Memory B cell (primary cell): ENCODE results near the gene CUX1.

Experiments
- ATAC-seq: fragments of 150-1000 bp; cut with Tn5 transposase; 2 replicates; pipeline ENCODE4 v1.10.0; 2021; ENCODE audit warnings: low read depth, mild to moderate bottlenecking, moderate library complexity
- DNase-seq, 2 donors: peaks; one replicate each; pipeline ENCODE4 v3.0.0; 2022; ENCODE audit warnings: low spot score in 2 of 2
- H3K27ac Mint-ChIP-seq: one replicate; pipeline ENCODE4 v1.8.0; 2022; ENCODE audit warnings: mild to moderate bottlenecking, moderate library complexity, mixed read lengths
- H3K27me3 Mint-ChIP-seq: one replicate; pipeline ENCODE4 v1.8.0; 2022; ENCODE audit warnings: mixed read lengths
- H3K36me3 Mint-ChIP-seq: one replicate; pipeline ENCODE4 v1.8.0; 2022; ENCODE audit warnings: mild to moderate bottlenecking, mixed read lengths
- H3K4me1 Mint-ChIP-seq: one replicate; pipeline ENCODE4 v1.8.0; 2022; ENCODE audit warnings: mixed read lengths
- H3K4me3 Mint-ChIP-seq: one replicate; pipeline ENCODE4 v1.8.0; 2022; ENCODE audit warnings: mild to moderate bottlenecking, moderate library complexity, mixed read lengths
- H3K9me3 Mint-ChIP-seq: one replicate; pipeline ENCODE4 v1.8.0; 2022; ENCODE audit warnings: mixed read lengths

Gene CUX1

DNA sequence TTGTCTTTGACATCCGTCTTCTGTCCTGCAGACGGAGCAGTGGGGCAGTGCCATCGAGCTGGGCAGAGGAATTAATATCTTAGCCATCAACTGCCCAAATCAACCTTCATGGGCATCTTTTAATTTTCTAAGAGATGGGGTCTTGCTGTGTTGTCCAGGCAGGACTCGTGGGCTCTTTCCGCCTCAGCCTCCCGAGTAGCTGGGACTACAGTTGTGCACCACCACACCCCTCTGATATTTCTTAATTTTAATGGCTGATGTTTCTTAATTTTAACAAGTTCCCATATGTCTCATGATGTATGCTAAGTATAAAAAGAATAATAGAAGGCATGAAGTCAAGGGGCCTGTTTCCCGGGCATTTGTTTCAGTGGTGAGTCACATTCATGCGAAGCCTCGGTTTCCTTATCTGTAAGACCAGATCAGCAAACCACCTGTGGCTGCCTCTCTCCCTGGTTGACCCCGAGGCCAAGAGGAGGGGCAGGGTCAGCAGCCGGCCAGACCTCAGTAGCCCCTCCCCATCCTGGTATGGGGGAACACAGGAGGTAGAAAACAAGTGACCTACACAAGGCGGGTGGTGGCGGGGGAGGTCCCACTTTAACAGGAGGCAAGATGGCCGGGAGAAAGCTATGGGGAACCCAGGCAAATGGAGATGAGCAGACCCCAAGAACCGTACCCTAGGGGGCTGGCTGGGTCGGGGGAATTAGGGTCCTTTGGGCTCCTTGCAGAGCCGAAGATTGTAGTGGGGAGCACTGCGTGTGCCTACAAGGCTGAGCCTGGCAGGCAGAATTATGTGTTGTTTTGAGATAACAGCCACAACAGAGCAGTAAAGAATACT is 85.5 kb downstream of the CUX1 start:
- ATAC-seq, result no peak
- no peak for DNase-seq
- Mint-ChIP-seq H3K4me1 (peaks cover 18% of the 10 kb centered on the region), H3K36me3 (peaks cover 2% of the 10 kb centered on the region), H3K27ac (peak overlapping the region; percentile 11), H3K27me3 (no peaks in the 10 kb centered on the region), H3K4me3 (no peak overlapping the region), H3K9me3 (no peaks in the 10 kb centered on the region)

DNA sequence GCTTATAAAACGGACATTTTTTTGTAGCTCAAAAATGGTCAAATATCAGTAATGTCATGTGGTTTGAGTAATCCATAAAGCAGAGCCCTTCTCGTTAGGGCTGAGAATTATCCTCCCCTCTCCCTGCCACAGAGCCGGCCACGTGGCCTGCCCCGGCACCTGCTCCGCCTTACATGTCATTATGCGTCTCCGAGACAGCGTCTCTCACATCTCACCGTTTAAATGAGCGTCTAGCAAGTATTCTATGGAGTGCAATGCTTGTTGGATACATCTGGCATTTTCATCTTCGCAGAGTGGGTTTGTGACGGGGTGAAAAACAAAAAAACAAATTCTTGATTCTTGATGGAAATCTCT is 86.1 kb downstream of the CUX1 start:
- ATAC-seq (no peak), DNase-seq (no peak)
- Mint-ChIP-seq H3K9me3 (no peaks in the 10 kb centered on the region), H3K36me3 (peaks cover 2% of the 10 kb centered on the region), H3K27ac (peak overlapping the region; percentile 11), H3K27me3 (no peaks in the 10 kb centered on the region), H3K4me1 (peaks cover 20% of the 10 kb centered on the region), H3K4me3 (no peak overlapping the region)

DNA sequence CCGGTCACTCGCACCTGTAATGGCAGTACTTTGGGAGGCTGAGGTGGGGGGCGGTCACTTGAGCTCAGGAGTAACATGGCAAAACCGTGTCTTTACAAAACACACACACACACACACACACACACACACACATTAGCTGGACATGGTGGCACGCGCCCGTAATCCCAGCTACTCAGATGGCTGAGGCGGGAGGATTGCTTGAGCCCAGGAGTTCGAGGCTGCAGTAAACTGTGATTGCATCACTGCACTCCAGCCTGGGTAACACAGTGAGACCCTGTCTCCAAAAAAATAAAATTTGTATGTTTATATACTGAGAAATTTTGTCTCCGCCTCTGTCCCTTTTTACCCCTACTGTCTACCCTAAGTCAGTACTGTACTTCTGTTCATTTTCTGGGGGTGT is 86.6 kb downstream of the CUX1 start:
- no peaks in the 10 kb centered on the region for H3K27me3 Mint-ChIP-seq
- no peaks in the 10 kb centered on the region for H3K9me3 Mint-ChIP-seq
- H3K4me1 Mint-ChIP-seq, result peaks cover 24% of the 10 kb centered on the region
- DNase-seq (no peak), ATAC-seq (no peak)
- H3K4me3 Mint-ChIP-seq, result no peak overlapping the region
- H3K36me3 Mint-ChIP-seq, result peaks cover 2% of the 10 kb centered on the region
- H3K27ac Mint-ChIP-seq, result no peak overlapping the region

DNA sequence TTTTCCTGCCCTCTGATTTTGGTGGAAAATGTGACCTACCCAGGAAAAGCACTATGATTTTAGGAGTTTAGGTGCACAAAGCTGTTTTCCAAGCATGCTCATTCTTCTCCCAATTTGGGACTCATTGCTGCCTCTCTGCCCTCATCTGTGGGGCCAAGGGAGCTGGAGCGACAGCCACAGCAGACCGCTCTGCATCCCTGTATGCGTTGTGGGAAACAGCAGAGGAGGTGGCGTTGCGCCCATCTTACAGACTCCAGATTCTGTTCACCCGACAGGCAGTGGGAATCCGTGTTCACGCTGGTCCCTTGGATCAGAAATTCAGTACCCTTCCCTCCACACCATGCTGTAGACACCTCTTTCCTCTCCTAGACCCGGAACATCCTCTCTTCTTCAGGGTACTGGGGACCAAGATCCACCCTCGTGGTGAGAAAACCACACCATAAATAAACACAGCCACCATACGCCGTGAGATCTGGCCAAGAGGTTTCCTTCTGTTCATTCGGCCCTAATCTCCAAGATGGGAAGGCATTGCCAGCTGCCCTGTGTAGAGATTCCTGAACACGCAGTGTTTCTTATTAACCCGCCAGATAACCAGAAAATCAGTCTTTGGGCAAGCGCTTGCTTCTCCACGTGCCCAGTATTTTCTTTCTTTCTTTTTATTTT is 87.9 kb downstream of the CUX1 start:
- Mint-ChIP-seq H3K27ac (peak overlapping the region; percentile 66), H3K4me3 (no peak overlapping the region), H3K36me3 (peaks cover 2% of the 10 kb centered on the region), H3K4me1 (peaks cover 24% of the 10 kb centered on the region), H3K27me3 (no peaks in the 10 kb centered on the region), H3K9me3 (no peaks in the 10 kb centered on the region)
- DNase-seq (no peak), ATAC-seq (no peak)

DNA sequence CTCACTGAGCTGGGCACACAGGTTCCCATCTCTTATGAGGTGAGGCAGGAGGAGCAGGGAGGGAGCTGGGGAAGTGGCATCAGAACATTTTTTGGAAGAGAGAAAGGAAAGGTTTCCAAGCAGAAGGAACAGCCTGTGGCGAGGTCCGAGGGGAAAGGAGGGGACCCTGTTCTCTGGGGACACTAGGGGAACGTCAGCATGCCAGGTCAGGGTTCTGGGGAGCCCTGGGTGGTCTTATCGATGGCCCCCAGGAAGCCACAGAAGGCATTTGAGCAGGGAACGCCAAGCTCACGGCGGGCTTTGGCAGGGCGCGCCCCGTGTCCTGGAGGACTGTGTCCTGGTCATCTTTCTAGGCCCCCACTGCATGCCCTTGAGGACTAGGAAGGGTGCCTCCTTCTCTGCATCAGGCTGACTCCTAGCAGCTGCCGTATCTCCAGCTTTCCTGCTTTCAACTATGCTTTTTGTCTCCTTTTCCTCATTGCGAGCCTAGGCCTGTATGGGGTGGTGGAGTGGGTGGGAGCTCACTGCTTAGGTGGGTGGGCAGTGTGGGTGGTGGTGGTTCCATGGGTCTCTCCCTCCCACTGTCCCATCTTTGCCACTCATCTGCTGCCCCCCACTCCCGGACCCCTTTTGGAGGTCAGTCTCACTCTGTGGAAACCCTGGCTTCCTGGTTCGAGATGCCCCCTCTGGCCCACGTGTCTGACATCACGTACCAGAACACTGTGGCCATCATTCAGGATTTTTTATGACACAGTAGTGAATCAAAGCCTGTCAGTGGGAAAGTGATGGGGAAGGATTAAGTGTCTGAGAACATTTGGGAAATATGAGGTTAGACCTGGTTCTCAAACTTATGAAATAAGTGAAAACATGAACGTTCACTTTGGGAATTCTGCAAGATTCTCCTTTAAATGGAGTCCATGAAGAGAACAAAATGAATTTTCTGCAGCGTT is 89.1 kb downstream of the CUX1 start:
- H3K27me3 Mint-ChIP-seq, result no peaks in the 10 kb centered on the region
- no peaks in the 10 kb centered on the region for H3K9me3 Mint-ChIP-seq
- H3K27ac Mint-ChIP-seq, result peak overlapping the region; percentile 28
- DNase-seq (no peak), ATAC-seq (no peak)
- H3K4me3 Mint-ChIP-seq, result no peak overlapping the region
- peaks cover 24% of the 10 kb centered on the region for H3K4me1 Mint-ChIP-seq
- H3K36me3 Mint-ChIP-seq, result peaks cover 2% of the 10 kb centered on the region

DNA sequence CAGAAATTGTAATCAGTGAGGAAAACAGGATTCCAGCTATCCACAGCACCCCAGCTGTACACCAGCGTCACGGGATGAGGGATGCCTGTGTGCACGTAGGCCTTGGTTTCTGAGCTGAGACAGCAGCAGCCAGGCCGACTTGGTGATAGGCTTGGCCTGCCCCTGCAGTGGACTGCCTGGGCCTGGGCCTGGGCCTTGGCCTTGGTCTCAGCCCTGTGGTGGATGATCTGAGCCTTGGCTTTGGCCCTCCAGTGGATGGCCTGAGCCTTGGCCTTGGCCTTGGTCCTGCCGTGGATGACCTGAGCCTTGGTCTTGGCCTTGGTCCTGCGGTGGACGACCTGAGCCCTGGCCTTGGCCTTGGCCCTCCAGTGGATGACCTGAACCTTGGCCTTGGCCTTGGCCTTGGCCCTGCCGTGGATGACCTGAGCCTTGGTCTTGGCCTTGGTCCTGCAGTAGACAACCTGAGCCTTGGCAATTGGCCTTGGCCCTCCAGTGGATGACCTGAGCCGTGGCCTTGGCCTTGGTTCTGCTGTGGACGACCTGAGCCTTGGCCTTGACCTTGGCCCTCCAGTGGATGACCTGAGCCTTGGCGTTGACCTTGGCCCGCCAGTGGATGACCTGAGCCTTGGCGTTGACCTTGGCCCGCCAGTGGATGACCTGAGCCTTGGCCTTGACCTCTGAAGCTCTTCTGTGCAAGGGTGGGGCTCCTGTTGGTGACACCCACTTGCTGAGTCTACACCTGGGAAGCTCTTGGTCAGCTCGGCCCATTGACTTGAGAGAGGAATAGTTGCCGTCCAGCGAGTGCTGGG is 93.8 kb downstream of the CUX1 start:
- H3K27me3 Mint-ChIP-seq, result no peaks in the 10 kb centered on the region
- DNase-seq, result no peak
- no peak for ATAC-seq
- no peak overlapping the region for H3K4me3 Mint-ChIP-seq
- peaks cover 18% of the 10 kb centered on the region for H3K4me1 Mint-ChIP-seq
- no peak overlapping the region for H3K27ac Mint-ChIP-seq
- H3K36me3 Mint-ChIP-seq, result peaks cover 5% of the 10 kb centered on the region
- H3K9me3 Mint-ChIP-seq, result no peaks in the 10 kb centered on the region

DNA sequence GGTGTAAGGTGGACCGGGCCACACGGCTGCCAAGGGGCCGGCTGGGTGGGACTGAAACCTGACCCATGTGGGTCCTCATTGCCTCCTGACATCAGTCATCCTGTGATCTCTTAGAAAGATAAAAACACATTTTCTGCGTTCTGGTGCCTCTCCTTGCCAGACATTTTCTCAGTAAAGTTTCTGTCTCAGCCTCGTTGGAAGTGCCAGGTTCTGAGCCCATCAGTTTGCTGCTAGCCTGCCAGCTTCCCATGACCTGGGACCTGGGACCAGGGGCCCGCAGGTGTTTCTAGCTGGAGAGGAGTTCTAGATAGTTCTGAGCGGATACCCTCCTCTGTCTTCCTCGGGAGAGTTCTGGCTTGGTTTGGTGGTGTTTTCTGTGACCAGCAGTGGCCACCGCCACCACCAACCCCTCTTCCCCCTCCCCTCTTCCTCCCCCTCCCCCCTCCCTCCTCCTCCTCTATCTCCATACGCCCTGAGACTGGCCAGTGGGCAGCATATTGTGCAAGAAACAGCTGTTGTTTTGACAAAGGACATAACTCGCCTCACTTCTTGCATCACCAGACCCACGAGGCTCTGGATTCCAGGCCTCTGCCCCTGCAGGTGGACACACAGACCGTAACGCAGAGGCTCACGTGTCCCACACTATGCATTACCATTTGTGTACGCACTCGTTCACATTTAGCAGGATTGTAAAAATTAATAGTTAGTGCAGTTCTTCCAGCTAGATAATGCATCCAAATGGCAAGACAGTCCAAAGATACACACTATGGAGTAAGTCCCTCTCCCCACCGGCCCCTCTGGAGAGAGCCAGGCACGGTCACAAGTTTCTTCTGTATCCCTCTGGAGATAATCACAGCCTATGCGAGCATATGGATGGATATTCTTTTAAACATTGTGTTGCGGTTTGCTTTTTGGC is 94.6 kb downstream of the CUX1 start:
- Mint-ChIP-seq H3K27ac (no peak overlapping the region), H3K4me3 (no peak overlapping the region)
- no peak for DNase-seq

DNA sequence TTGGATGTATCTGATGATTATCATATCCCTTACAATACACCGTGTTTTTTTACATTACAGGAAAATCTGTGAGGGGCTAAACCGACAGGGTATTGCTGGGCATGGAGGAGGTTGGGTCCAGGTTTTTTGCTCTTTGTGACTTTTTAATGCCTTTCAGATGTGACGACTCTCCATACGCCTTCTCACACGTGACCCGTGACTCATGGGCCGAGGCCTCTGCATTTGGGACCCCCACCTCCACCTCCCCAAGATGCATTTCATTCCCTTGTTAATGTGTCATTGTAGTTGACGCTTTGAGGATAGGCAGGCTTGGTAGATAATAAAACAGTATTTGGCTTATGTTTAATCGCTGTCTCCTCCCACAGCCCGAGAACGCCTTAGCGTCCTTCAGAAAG is 95.3 kb downstream of the CUX1 start:
- Mint-ChIP-seq H3K9me3 (no peaks in the 10 kb centered on the region), H3K4me3 (no peak overlapping the region), H3K27ac (no peak overlapping the region), H3K36me3 (peaks cover 12% of the 10 kb centered on the region), H3K27me3 (no peaks in the 10 kb centered on the region), H3K4me1 (peaks cover 18% of the 10 kb centered on the region)
- DNase-seq, result no peak
- no peak for ATAC-seq

More for the DNA sequence above, 94.6 kb downstream of the CUX1 start:
- Mint-ChIP-seq H3K4me1 (peaks cover 18% of the 10 kb centered on the region), H3K27me3 (no peaks in the 10 kb centered on the region), H3K9me3 (no peaks in the 10 kb centered on the region), H3K36me3 (peaks cover 10% of the 10 kb centered on the region)
- no peak for ATAC-seq

DNA sequence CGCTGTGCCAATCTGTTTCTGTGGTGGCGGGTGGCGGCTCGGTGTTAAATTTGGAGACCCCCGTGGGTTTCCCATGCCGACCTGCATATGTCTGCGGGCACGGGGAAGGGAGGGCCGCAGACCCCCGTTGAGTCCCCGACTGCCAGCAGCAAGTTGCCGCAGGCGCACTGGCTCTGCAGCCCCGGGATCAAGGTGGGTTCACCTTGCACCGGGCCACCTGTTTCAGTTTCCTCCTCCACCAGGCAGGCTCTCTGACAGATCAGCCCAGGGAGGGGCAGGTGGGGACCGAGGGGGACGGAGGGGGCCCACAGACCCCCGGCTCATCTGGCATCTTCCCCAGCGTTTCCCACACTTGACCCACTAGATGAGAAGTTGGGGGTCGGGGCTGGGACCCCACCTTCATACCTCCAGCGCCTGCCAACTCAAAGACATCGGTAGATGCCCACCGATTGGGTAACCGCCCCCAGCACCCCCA is 95.9 kb downstream of the CUX1 start:
- Mint-ChIP-seq H3K27ac (no peak overlapping the region), H3K4me3 (no peak overlapping the region), H3K36me3 (peaks cover 13% of the 10 kb centered on the region), H3K27me3 (no peaks in the 10 kb centered on the region), H3K4me1 (peaks cover 16% of the 10 kb centered on the region), H3K9me3 (no peaks in the 10 kb centered on the region)
- DNase-seq (no peak), ATAC-seq (no peak)

DNA sequence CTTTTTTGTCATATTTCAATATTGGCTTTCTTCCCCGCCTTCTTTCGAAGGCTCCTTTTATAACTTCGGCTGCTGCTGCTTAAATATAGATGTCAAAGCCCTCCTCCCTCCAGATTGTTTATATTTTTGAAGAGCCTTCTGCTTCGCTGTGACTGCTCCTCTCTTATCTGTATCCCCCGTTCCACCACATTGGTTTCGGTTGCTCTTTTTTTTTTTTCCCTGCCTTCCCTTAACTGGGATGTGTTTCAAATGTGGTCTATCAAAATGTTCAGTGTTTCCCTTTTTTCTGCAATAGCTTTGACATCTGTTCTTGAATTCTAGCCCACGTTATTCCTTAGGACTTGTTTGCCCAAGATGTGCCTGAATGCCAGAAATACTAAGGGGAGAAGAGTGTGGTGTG is 96.4 kb downstream of the CUX1 start:
- ATAC-seq, result no peak
- Mint-ChIP-seq H3K36me3 (peaks cover 13% of the 10 kb centered on the region), H3K9me3 (no peaks in the 10 kb centered on the region), H3K4me1 (peaks cover 11% of the 10 kb centered on the region), H3K27me3 (no peaks in the 10 kb centered on the region), H3K27ac (peak overlapping the region; percentile 6), H3K4me3 (no peak overlapping the region)
- DNase-seq, result no peak

DNA sequence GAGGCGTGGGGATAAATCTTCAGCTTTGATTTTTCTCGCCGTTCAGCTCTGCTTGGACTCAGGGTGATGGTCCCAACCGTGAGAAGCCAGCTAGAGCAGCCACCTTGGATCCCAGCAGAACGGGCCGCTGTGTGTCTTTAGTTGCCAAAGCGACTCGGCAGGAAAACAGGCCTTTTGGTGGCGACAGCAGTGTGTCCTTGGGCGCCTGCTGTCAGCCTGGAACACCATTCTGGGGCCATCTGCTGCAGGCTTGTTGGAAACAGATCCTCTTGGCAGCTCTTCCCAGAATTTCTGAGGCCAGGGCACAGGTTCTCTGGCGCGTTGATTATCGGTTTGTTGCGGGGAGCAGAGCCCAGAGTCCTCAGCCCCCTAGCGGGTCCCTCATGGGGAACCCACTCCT is 97.6 kb downstream of the CUX1 start:
- peaks cover 11% of the 10 kb centered on the region for H3K4me1 Mint-ChIP-seq
- no peak overlapping the region for H3K27ac Mint-ChIP-seq
- ATAC-seq (no peak), DNase-seq (no peak)
- no peaks in the 10 kb centered on the region for H3K9me3 Mint-ChIP-seq
- H3K4me3 Mint-ChIP-seq, result no peak overlapping the region
- peaks cover 20% of the 10 kb centered on the region for H3K36me3 Mint-ChIP-seq
- no peaks in the 10 kb centered on the region for H3K27me3 Mint-ChIP-seq

DNA sequence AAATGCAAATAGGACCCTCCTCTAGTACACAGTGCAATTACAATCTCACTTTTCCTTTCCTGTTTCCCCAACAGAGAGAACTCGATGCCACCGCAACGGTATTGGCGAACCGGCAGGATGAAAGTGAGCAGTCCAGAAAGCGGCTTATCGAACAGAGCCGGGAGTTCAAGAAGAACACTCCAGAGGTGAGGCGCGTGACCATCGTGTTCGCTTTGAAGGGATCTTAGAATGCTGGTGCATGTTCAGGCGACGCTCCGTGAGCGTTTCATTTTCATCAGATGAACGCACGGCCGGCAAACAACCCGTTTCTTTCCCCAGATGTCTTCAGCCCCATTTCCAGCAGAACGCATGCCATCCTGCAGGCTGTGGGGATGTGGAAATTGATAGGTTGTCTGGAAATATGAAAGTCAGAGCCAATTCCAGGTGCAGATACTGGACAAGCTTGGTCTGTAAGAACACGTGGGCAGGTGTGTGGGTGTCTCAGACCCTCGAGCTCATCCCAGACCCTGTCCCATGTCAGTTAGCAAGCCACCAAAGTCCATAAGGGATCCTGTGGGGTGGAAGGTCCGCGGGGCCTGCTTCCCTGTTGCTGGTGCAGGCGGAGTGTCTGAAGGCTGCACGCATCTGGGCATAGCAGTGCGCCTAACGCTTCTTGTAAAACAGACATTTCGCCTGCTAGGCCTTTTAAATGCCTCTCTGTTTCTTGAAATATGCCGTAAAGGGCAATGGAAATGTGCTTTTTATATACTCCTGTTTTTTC is 98.8 kb downstream of the CUX1 start:
- Mint-ChIP-seq H3K27me3 (no peaks in the 10 kb centered on the region), H3K27ac (no peak overlapping the region), H3K4me3 (no peak overlapping the region), H3K36me3 (peaks cover 20% of the 10 kb centered on the region), H3K4me1 (peaks cover 11% of the 10 kb centered on the region), H3K9me3 (no peaks in the 10 kb centered on the region)
- no peak for DNase-seq
- no peak for ATAC-seq
